HepG2 (cell line): ENCODE results near the gene EVL. TPM values are rescaled to one million over a fixed set of nuclear protein-coding genes. Genes with fewer than 3 reads are reported as not detected.

Source experiments
- ATAC-seq: fragments of 200-7000 bp; cut with Tn5 transposase; 3 replicates; pipeline ENCODE4 v1.9.1; 2020; ENCODE audit warnings: mild to moderate bottlenecking, moderate library complexity
- BruUV-seq: library from RNA; stranded (reverse); fragments of 400-500 nt; replicated peaks from 2 replicates; lab custom pipeline; 2021; lab: Mats Ljungman, UMichigan
- CTCF ChIA-PET: fragments of 300-600 bp; formaldehyde crosslinking; extraction: SDS; loops from one replicate; lab custom pipeline; 2021; ENCODE audit warnings: low total read pairs, inconsistent platforms, low intra/inter-chr PET ratio; lab: Yijun Ruan, JAX
- POLR2A ChIA-PET: fragments of 350-600 bp; sonication (Branson Sonifier 250); formaldehyde crosslinking; loops from one replicate; lab custom pipeline; 2020; ENCODE audit warnings: antibody characterized with exemption, inconsistent platforms; lab: Yijun Ruan, JAX
- DNase-seq: peaks from one replicate; pipeline ENCODE4 v3.0.0-alpha.2; 2015; ENCODE audit warnings: low spot score
- FAIRE-seq: peaks from 3 replicates; lab custom pipeline; 2011; peaks lifted over from hg19 to GRCh38; lab: Jason Lieb, UNC
- H2AFZ ChIP-seq: one replicate; pipeline ENCODE4 v1.6.1; 2011; ENCODE audit warnings: low read length, inconsistent platforms
- H3K27ac ChIP-seq: fragments of 300-600 bp; 3 replicates; pipeline ENCODE4 v1.8.0; 2011; ENCODE audit warnings: mixed run types, mild to moderate bottlenecking, mixed read lengths, low read length, inconsistent platforms; ENCODE audit not compliant: insufficient read depth; ENCODE audit errors: extremely low read length
- H3K27me3 ChIP-seq, 2 experiments: fragments of 200-600 bp in 1 of 2; 2 replicates in 1 of 2; 3 replicates in 1 of 2; pipeline versions ENCODE4 v1.6.0 to v1.8.0; 2011; ENCODE audit warnings: low read length in 2 of 2, mild to moderate bottlenecking in 2 of 2, moderate library complexity in 2 of 2, inconsistent platforms in 1 of 2; ENCODE audit not compliant: insufficient read depth in 2 of 2, control insufficient read depth in 1 of 2
- H3K36me3 ChIP-seq, 2 experiments: fragments of 200-600 bp in 1 of 2; replicated peaks in 1 of 2; 2 replicates in 1 of 2; 3 replicates in 1 of 2; pipeline versions ENCODE4 v1.5.1 to v1.8.0; 2011; ENCODE audit warnings: low read length in 2 of 2, inconsistent platforms in 1 of 2; ENCODE audit not compliant: insufficient read depth in 2 of 2, control insufficient read depth in 1 of 2
- H3K4me1 ChIP-seq: 2 replicates; pipeline ENCODE4 v1.5.1; 2012; ENCODE audit warnings: low read length, inconsistent platforms; ENCODE audit not compliant: insufficient read depth
- H3K4me2 ChIP-seq: 2 replicates; pipeline ENCODE4 v1.6.0; 2011; ENCODE audit warnings: low read depth, low read length, inconsistent platforms
- H3K4me3 ChIP-seq, 3 experiments: fragments of 200-600 bp in 1 of 3; sonication (generic), shearing (Covaris generic) in 1 of 3; replicated peaks in 1 of 3; 2 replicates each; pipeline ENCODE4 v1.5.1; 2011 to 2016; ENCODE audit warnings: low read length in 3 of 3, inconsistent platforms in 2 of 3, low read depth in 2 of 3, mild to moderate bottlenecking in 2 of 3, control low read depth in 1 of 3, mixed read lengths in 1 of 3; ENCODE audit not compliant: insufficient read depth in 1 of 3
- H3K79me2 ChIP-seq: one replicate; pipeline ENCODE4 v1.6.1; 2011; ENCODE audit warnings: low read length, inconsistent platforms; ENCODE audit not compliant: insufficient read depth
- H3K9ac ChIP-seq: 2 replicates; pipeline ENCODE4 v1.6.0; 2011; ENCODE audit warnings: mild to moderate bottlenecking, low read depth, low read length, inconsistent platforms; ENCODE audit not compliant: insufficient read depth
- H3K9me3 ChIP-seq: 2 replicates; pipeline ENCODE4 v1.5.1; 2012; ENCODE audit warnings: mild to moderate bottlenecking, low read length
- H4K20me1 ChIP-seq: 2 replicates; pipeline ENCODE4 v1.6.0; 2011; ENCODE audit warnings: inconsistent platforms, mild to moderate bottlenecking, low read length, moderate library complexity; ENCODE audit not compliant: insufficient read depth
- BRCA1 ChIP-seq: sonication (generic); formaldehyde crosslinking; IDR thresholded peaks from 2 replicates; pipeline ENCODE4 v1.4.0; 2020; ENCODE audit warnings: missing genetic modification reagents
- FOXC1 ChIP-seq: sonication (generic); formaldehyde crosslinking; IDR thresholded peaks from 2 replicates; pipeline ENCODE4 v1.8.0; 2022; ENCODE audit warnings: mild to moderate bottlenecking, missing genetic modification reagents, borderline replicate concordance
- HNRNPH1 ChIP-seq: fragments of 200-400 bp; formaldehyde crosslinking; optimal IDR thresholded peaks from 2 replicates; pipeline ENCODE3; 2017; ENCODE audit warnings: mild to moderate bottlenecking, low read depth, low read length
- NFKBIZ ChIP-seq: IDR thresholded peaks from 2 replicates; pipeline ENCODE4 v1.6.1; 2018; ENCODE audit warnings: missing genetic modification reagents, missing compliant biosample characterization
- POGZ ChIP-seq: sonication (generic); formaldehyde crosslinking; IDR thresholded peaks from 2 replicates; pipeline ENCODE4 v1.4.0; 2020; ENCODE audit warnings: mild to moderate bottlenecking, missing genetic modification reagents
- SALL2 ChIP-seq: sonication (generic); formaldehyde crosslinking; IDR thresholded peaks from 2 replicates; pipeline ENCODE4 v1.8.1; 2023; ENCODE audit warnings: mild to moderate bottlenecking, missing genetic modification reagents, inconsistent platforms
- WGBS: methylation state at CpG from one replicate; pipeline ENCODE4 v1.1.6; 2017; ENCODE audit warnings: low lambda C conversion rate; 5-methylcytosine and 5-hydroxymethylcytosine counted together
- in situ Hi-C: cut with HindIII; loops from 2 replicates; pipeline ENCODE4 v1.10.0; 2017; ENCODE audit warnings: low pct_unique_long_range_greater_than_20kb; ENCODE audit not compliant: extremely low pct_ligation_motif_present
- intact Hi-C: fragments of 100-400 bp; cut with micrococcal nuclease; formaldehyde crosslinking; loops from one replicate; pipeline ENCODE4 v1.10.0; 2022; ENCODE audit not compliant: unreplicated experiment
- polyA plus RNA-seq, 8 experiments: library from polyadenylated mRNA; depleted of rRNA in 3 of 8; stranded (reverse) in 7 of 8; unstranded in 1 of 8; fragments of >200 nt; fragmentation: Illumina TruSeq in 4 of 8; extraction: Trizol in 4 of 8; gene quantifications; 2 replicates each; pipeline versions ENCODE4 v1.2.1 to v1.2.3, GENCODE V29; 2011 to 2016; ENCODE audit warnings: low read depth in 4 of 8, missing spikeins in 1 of 8, mixed read lengths in 1 of 8; ENCODE audit not compliant: insufficient read depth in 1 of 8
- total RNA-seq, 5 experiments: library from RNA; depleted of rRNA; stranded (reverse); fragments of >200 nt; fragmentation: Illumina TruSeq; extraction: Trizol; gene quantifications; 2 replicates each; pipeline ENCODE4 v1.2.3, GENCODE V29; 2016; ENCODE audit warnings: low read depth in 1 of 5
- TF ChIP-seq, protein P1 (sequence below): sonication (generic); formaldehyde crosslinking; IDR thresholded peaks from 2 replicates; pipeline ENCODE4 v1.5.1; 2020; ENCODE audit warnings: mild to moderate bottlenecking, missing genetic modification reagents, moderate library complexity
- TF ChIP-seq, protein P2 (sequence below): sonication (generic); formaldehyde crosslinking; IDR thresholded peaks from 2 replicates; pipeline ENCODE4 v1.8.0; 2022; ENCODE audit warnings: missing genetic modification reagents, mild to moderate bottlenecking, moderate library complexity, borderline replicate concordance
- TF ChIP-seq, protein P3 (sequence below): sonication (generic); formaldehyde crosslinking; IDR thresholded peaks from 2 replicates; pipeline ENCODE4 v1.4.0; 2020; ENCODE audit warnings: mild to moderate bottlenecking, missing genetic modification reagents
- TF ChIP-seq, protein P4 (sequence below): sonication (generic); formaldehyde crosslinking; IDR thresholded peaks from 2 replicates; pipeline ENCODE4 v1.4.0; 2020; ENCODE audit warnings: low read depth, mild to moderate bottlenecking, missing genetic modification reagents
- TF ChIP-seq, protein P5 (sequence below): IDR thresholded peaks from 2 replicates; pipeline ENCODE4 v1.6.1; 2016; ENCODE audit warnings: mild to moderate bottlenecking

Gene EVL
- total and polyA plus RNA-seq, 2 of the 13 experiments (the other 11 are each of a cell fraction or from before 2014, with no cell fraction given) = 15.1 to 31.2 TPM

DNA sequence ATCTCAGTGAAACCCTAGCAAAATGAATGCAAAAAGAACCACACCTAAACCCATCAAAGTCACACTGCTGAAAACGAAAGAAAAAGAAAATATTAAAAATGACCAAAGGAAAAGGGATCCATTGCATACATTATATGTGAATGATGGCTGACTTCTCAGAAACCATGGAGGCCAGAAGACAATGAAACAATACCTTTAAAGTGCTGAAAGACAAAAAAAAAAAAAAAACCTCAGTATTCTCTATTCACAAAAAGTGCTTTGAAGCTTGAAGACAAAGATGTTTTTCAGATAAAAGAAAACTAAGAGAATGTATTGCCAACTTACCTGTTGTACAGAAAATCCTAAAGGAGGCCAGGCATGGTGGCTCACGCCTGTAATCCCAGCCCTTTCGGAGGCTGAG is 4.5 kb upstream of the EVL start:
- FAIRE-seq = no peak
- 91% methylated on average over 3 of the region's 3 CpGs for WGBS
- no peak for TF ChIP-seq SALL2 (CRISPR knock-in tag)
- TF ChIP-seq, protein P1, sequence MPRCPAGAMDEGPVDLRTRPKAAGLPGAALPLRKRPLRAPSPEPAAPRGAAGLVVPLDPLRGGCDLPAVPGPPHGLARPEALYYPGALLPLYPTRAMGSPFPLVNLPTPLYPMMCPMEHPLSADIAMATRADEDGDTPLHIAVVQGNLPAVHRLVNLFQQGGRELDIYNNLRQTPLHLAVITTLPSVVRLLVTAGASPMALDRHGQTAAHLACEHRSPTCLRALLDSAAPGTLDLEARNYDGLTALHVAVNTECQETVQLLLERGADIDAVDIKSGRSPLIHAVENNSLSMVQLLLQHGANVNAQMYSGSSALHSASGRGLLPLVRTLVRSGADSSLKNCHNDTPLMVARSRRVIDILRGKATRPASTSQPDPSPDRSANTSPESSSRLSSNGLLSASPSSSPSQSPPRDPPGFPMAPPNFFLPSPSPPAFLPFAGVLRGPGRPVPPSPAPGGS (CRISPR knock-in tag) = no peak
- TF ChIP-seq FOXC1 = no peak
- TF ChIP-seq HNRNPH1 = no peak
- TF ChIP-seq, protein P2, sequence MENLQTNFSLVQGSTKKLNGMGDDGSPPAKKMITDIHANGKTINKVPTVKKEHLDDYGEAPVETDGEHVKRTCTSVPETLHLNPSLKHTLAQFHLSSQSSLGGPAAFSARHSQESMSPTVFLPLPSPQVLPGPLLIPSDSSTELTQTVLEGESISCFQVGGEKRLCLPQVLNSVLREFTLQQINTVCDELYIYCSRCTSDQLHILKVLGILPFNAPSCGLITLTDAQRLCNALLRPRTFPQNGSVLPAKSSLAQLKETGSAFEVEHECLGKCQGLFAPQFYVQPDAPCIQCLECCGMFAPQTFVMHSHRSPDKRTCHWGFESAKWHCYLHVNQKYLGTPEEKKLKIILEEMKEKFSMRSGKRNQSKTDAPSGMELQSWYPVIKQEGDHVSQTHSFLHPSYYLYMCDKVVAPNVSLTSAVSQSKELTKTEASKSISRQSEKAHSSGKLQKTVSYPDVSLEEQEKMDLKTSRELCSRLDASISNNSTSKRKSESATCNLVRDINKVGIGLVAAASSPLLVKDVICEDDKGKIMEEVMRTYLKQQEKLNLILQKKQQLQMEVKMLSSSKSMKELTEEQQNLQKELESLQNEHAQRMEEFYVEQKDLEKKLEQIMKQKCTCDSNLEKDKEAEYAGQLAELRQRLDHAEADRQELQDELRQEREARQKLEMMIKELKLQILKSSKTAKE (CRISPR knock-in tag) = no peak
- no peak for TF ChIP-seq POGZ (CRISPR knock-in tag)
- TF ChIP-seq BRCA1 (CRISPR knock-in tag) = no peak
- TF ChIP-seq, protein P3, sequence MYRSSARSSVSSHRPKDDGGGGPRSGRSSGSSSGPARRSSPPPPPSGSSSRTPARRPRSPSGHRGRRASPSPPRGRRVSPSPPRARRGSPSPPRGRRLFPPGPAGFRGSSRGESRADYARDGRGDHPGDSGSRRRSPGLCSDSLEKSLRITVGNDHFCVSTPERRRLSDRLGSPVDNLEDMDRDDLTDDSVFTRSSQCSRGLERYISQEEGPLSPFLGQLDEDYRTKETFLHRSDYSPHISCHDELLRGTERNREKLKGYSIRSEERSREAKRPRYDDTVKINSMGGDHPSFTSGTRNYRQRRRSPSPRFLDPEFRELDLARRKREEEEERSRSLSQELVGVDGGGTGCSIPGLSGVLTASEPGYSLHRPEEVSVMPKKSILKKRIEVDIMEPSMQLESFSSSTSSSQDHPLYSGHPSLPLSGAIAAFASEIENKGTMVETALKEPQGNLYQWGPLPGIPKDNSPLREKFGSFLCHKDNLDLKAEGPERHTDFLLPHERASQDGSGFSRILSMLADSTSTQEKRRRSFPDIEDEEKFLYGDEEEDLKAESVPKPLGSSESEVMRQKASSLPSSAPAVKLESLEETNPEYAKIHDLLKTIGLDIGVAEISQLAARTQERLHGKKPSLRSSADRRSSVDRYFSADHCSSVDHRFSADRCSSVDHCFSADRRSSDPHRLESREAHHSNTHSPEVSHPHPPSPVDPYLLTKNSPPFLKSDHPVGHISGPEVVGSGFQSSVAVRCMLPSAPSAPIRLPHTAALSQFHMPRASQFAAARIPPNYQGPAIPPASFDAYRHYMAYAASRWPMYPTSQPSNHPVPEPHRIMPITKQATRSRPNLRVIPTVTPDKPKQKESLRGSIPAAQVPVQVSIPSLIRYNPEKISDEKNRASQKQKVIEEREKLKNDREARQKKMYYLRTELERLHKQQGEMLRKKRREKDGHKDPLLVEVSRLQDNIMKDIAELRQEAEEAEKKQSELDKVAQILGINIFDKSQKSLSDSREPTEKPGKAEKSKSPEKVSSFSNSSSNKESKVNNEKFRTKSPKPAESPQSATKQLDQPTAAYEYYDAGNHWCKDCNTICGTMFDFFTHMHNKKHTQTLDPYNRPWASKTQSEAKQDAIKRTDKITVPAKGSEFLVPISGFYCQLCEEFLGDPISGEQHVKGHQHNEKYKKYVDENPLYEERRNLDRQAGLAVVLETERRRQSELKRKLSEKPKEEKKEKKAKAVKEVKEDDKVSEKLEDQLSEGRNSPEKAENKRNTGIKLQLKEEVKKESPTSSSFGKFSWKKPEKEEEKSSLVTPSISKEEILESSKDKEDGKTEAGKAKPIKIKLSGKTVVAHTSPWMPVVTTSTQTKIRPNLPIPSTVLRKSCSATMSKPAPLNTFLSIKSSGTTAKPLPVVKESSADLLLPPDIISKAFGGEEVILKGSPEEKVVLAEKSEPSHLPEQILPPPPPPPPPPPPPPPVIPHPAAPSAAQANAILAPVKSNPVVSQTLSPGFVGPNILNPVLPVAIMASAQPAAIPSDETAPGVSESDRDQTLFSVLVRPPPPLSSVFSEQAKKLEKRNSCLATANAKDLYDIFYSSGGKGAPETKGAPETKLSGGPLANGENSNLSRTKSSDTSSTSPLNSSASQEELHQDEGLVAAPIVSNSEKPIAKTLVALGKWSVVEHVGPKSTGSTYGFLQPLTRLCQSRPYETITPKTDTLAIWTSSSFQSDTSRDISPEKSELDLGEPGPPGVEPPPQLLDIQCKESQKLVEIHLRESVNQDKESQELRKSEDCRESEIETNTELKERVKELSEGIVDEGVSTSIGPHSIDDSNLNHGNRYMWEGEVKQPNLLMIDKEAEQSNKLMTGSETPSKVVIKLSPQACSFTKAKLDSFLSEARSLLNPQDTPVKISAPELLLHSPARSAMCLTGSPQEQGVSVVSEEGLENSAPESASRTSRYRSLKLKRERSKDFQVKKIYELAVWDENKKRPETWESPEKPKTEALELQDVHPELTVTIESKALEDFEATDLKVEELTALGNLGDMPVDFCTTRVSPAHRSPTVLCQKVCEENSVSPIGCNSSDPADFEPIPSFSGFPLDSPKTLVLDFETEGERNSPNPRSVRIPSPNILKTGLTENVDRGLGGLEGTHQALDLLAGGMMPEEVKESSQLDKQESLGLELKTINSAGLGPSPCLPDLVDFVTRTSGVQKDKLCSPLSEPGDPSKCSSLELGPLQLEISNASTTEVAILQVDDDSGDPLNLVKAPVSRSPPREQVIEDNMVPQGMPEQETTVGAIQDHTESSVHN (CRISPR knock-in tag) = no peak
- TF ChIP-seq, protein P4, sequence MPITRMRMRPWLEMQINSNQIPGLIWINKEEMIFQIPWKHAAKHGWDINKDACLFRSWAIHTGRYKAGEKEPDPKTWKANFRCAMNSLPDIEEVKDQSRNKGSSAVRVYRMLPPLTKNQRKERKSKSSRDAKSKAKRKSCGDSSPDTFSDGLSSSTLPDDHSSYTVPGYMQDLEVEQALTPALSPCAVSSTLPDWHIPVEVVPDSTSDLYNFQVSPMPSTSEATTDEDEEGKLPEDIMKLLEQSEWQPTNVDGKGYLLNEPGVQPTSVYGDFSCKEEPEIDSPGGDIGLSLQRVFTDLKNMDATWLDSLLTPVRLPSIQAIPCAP = no peak
- no peak for TF ChIP-seq NFKBIZ
- TF ChIP-seq, protein P5, sequence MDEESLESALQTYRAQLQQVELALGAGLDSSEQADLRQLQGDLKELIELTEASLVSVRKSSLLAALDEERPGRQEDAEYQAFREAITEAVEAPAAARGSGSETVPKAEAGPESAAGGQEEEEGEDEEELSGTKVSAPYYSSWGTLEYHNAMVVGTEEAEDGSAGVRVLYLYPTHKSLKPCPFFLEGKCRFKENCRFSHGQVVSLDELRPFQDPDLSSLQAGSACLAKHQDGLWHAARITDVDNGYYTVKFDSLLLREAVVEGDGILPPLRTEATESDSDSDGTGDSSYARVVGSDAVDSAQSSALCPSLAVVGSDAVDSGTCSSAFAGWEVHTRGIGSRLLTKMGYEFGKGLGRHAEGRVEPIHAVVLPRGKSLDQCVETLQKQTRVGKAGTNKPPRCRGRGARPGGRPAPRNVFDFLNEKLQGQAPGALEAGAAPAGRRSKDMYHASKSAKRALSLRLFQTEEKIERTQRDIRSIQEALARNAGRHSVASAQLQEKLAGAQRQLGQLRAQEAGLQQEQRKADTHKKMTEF = no peak

More for the DNA sequence above, 4.5 kb upstream of the EVL start:
- ATAC-seq = no peak
- no peaks in the 10 kb centered on the region for H3K9me3 ChIP-seq
- H4K20me1 ChIP-seq = no peaks in the 10 kb centered on the region
- 0 out of 2 replicates have a peak, but pooled peaks cover 7% of the 10 kb centered on the region for H3K4me1 ChIP-seq
- no peaks in the 10 kb centered on the region for H3K27me3 ChIP-seq
- H3K9ac ChIP-seq = no peak overlapping the region
- no peak overlapping the region for H2AFZ ChIP-seq
- no peak overlapping the region for H3K27ac ChIP-seq
- peaks cover 2% of the 10 kb centered on the region for H3K79me2 ChIP-seq
- no peak overlapping the region for H3K4me2 ChIP-seq
- intact Hi-C loops = no loop called here
- no peak for DNase-seq
- no peaks in the 10 kb centered on the region for H3K36me3 ChIP-seq
- H3K4me3 ChIP-seq = no peak overlapping the region
- ChIA-PET CTCF (no interaction called here), POLR2A (no interaction called here)
- in situ Hi-C loops = no loop called here
- no TSS peak for BruUV-seq
